Kidney epithelial cell (primary cell): ENCODE results near the gene XCR1. TPM values are rescaled to one million over a fixed set of nuclear protein-coding genes. Genes with fewer than 3 reads are reported as not detected.

Source experiments
- DNase-seq: peaks from one replicate; pipeline ENCODE4 v3.0.0-alpha.2; 2010; ENCODE audit warnings: low read depth
- H3K27me3 ChIP-seq: 2 replicates; pipeline ENCODE4 v1.6.0; 2011; ENCODE audit warnings: low read length; ENCODE audit not compliant: control insufficient read depth, insufficient read depth
- H3K36me3 ChIP-seq: 2 replicates; pipeline ENCODE4 v1.5.1; 2011; ENCODE audit warnings: low read length; ENCODE audit not compliant: control insufficient read depth, insufficient read depth
- H3K4me3 ChIP-seq: 2 replicates; pipeline ENCODE4 v1.5.1; 2011; ENCODE audit warnings: low read depth, mild to moderate bottlenecking, control low read depth, low read length
- total RNA-seq: library from RNA; depleted of rRNA; stranded (reverse); fragments of >200 nt; gene quantifications from 2 replicates; pipeline ENCODE4 v1.2.3, GENCODE V29; 2015
- TF ChIP-seq, protein P1 (sequence below): IDR thresholded peaks from 2 replicates; pipeline ENCODE4 v1.5.1; 2011; ENCODE audit warnings: mild to moderate bottlenecking, moderate library complexity, low read length, control low read depth, inconsistent platforms; ENCODE audit not compliant: insufficient read depth, poor library complexity, severe bottlenecking

The XCR1 gene
- total RNA-seq, 1 donor from 2014 or later, result not detected

DNA sequence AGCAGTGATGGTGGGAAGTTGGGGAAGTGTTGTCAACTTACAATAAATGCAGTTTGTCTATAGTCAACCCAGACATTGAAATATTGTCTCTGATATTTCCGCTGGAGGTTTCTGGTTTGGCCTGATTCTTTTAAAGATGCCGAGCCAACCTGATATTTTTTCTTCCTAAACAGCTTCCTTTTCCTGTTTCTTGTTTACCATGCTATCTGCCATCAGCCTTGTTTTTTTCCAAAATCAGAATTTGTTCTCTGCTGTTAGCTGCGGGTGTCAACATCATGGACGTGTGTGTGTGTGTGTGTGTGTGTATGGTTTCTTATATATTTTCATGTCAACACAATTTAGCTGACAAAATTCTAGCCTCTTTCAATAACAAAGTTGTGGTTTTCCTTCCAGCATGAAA lies 41.2 kb upstream of the XCR1 start:
- TF ChIP-seq, protein P1, sequence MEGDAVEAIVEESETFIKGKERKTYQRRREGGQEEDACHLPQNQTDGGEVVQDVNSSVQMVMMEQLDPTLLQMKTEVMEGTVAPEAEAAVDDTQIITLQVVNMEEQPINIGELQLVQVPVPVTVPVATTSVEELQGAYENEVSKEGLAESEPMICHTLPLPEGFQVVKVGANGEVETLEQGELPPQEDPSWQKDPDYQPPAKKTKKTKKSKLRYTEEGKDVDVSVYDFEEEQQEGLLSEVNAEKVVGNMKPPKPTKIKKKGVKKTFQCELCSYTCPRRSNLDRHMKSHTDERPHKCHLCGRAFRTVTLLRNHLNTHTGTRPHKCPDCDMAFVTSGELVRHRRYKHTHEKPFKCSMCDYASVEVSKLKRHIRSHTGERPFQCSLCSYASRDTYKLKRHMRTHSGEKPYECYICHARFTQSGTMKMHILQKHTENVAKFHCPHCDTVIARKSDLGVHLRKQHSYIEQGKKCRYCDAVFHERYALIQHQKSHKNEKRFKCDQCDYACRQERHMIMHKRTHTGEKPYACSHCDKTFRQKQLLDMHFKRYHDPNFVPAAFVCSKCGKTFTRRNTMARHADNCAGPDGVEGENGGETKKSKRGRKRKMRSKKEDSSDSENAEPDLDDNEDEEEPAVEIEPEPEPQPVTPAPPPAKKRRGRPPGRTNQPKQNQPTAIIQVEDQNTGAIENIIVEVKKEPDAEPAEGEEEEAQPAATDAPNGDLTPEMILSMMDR, result no peak
- no peak for DNase-seq
- no peaks in the 10 kb centered on the region for H3K36me3 ChIP-seq
- no peak overlapping the region for H3K4me3 ChIP-seq
- no peaks in the 10 kb centered on the region for H3K27me3 ChIP-seq

DNA sequence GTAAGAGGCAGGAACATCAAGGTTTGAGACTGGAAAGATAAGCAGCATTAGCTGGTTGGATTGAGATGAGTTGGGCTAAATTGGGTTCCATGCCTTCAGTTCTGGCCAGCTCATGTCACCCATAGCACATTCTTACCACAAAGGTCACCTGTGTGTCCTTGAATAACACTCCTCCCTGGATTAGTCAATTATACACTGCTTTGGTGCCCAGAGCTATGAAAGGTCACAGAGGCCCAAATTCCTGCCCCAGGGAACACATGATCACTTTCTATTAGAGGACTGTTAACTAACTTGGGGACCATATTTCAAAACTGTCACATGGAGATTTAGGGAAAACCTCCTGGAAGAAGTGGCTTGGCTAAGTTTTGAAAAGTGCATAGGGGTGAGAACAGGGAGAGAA lies 40.1 kb upstream of the XCR1 start:
- Histone ChIP-seq H3K27me3 (no peaks in the 10 kb centered on the region), H3K36me3 (no peaks in the 10 kb centered on the region), H3K4me3 (no peak overlapping the region)
- TF ChIP-seq, protein P1, result no peak
- DNase-seq, result no peak

DNA sequence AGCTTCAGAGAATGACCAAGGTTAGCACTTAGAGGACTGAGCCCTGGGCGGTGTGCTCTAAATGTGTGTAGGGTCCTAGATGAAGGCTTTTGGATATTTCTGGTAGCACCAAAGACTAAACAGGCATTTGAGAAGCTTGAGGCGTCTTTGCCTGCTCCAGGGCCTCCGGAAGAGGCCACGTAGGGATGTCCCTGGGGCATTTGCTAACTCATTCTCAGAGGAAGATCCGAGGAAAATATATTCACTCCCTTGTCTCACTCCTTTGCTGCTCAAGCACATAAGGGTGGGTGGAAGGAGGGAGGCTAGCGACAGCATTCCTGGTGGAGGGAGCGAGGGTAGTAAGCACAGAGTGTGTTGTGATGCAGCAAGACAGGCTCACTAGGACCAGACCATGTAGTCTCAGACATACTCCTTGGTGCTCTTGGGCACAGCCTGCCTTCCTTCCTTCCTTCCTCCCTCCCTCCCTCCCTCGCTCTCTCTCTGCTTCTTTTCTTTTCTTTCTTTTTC lies 38.5 kb upstream of the XCR1 start:
- TF ChIP-seq, protein P1, result no peak
- Histone ChIP-seq H3K4me3 (no peak overlapping the region), H3K27me3 (no peaks in the 10 kb centered on the region), H3K36me3 (no peaks in the 10 kb centered on the region)
- DNase-seq, result no peak

DNA sequence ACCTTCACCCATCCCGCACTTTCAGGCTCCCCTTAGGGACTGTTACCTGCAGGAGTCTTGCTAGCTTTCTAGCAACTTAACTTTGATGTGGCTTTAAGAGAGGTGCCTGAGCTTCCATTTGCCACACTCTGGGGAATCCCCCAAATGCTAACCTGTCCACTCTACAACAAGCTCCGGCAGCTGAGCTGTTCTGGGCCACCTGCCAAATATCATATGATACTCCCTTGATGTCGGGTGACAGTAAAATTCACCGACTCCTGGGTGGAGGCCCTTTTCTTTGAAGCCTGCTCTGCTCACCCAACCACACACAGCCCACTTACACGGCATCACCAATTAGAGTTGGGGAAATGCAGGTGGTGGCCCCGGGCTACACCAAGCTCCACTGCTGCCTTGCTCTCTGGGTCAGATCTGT lies 38.0 kb upstream of the XCR1 start:
- peak; percentile 9 for DNase-seq
- TF ChIP-seq, protein P1, result no peak
- no peaks in the 10 kb centered on the region for H3K36me3 ChIP-seq
- no peak overlapping the region for H3K4me3 ChIP-seq
- H3K27me3 ChIP-seq, result no peaks in the 10 kb centered on the region

DNA sequence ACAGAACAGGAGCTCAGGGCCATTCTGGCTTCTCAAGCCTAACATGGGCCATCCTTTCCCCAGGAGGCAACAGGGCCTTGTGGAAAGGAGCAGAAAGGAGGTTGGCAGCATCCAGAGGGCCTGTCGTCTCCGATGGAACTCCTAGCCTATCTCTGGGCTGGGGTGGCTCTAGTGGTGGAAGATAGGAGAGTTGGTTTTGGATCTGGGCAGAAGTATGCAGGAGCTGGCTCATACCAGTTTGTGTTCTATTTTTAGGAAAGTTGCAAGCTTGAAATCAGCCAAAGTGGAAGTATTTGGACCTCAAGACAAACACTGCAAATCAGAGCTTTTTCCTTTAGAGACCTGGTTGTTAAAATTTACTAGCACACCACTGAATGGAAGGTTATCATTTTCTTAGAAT lies 35.4 kb upstream of the XCR1 start:
- TF ChIP-seq, protein P1, result no peak
- no peaks in the 10 kb centered on the region for H3K36me3 ChIP-seq
- no peak for DNase-seq
- H3K4me3 ChIP-seq, result no peak overlapping the region
- H3K27me3 ChIP-seq, result no peaks in the 10 kb centered on the region

DNA sequence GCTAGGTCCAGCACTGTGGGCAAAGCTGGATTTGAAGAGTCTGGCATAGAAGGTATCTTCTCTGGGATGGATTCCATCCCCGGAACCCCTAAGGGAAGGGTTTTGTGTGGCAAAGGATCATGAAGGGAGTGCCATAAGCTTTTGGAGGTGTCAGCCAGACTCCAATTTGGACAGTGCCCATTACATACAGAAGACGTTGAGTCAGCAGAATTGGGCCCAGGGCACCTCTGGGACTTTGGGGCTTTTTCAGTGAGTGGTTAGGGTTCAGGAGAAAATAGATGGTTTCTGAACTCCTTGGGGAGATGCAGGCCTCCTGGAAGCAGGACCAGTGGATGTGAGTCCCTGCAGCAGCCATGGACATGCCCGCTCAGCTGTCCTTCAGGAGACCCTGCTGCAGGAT lies 34.6 kb upstream of the XCR1 start:
- H3K4me3 ChIP-seq, result no peak overlapping the region
- TF ChIP-seq, protein P1, result no peak
- H3K36me3 ChIP-seq, result no peaks in the 10 kb centered on the region
- no peak for DNase-seq
- H3K27me3 ChIP-seq, result no peaks in the 10 kb centered on the region
